GM19467 (cell line): Measurements from ENCODE around the gene SERBP1.
"Not testable (repeated sequence)": the region's sequence is repeated elsewhere in the genome, so short reads cannot be mapped to it uniquely, and the experiment has no call there.

Experiments
- ATAC-seq: cut with Tn5 transposase; IDR thresholded peaks from one replicate; pipeline ENCODE4 v1.9.1; 2021; ENCODE audit warnings: mild to moderate bottlenecking, moderate library complexity; ENCODE audit not compliant: unreplicated experiment

SERBP1 gene

GRCh38 chr1:67430358-67431155 lies at the start of gene SERBP1:
Gene SERBP1 (minus strand): TSS chr1:67430402. CDS start chr1:67430300, 102 bp downstream.
- ATAC-seq, result peak; percentile 86

GRCh38 chr1:67479146-67479891 lies 49.1 kb upstream of the SERBP1 start:
- ATAC-seq, result no peak

- no peak for ATAC-seq
Observed at GRCh38 chr1:67476906-67477305, 46.7 kb upstream of the SERBP1 start.

GRCh38 chr1:67476006-67476482 lies 45.8 kb upstream of the SERBP1 start:
- no peak for ATAC-seq

- no peak for ATAC-seq
Observed at GRCh38 chr1:67472056-67472455, 41.9 kb upstream of the SERBP1 start.

- ATAC-seq, result no peak
Observed at GRCh38 chr1:67469431-67469830, 39.2 kb upstream of the SERBP1 start.

GRCh38 chr1:67468066-67468718 lies 38.0 kb upstream of the SERBP1 start:
- no peak for ATAC-seq

GRCh38 chr1:67465375-67465774 lies 35.2 kb upstream of the SERBP1 start:
- ATAC-seq, result no peak

GRCh38 chr1:67464746-67465145 lies 34.5 kb upstream of the SERBP1 start:
- ATAC-seq, result no peak

GRCh38 chr1:67464058-67464457 lies 33.9 kb upstream of the SERBP1 start:
- no peak for ATAC-seq

GRCh38 chr1:67463298-67463955 lies 33.2 kb upstream of the SERBP1 start:
- no peak for ATAC-seq

- ATAC-seq, result no peak
Observed at GRCh38 chr1:67460676-67461500, 30.7 kb upstream of the SERBP1 start.

GRCh38 chr1:67459068-67459467 lies 28.9 kb upstream of the SERBP1 start:
- no peak for ATAC-seq

- ATAC-seq, result no peak
Observed at GRCh38 chr1:67458663-67459062, 28.5 kb upstream of the SERBP1 start.

GRCh38 chr1:67457247-67457646 lies 27.0 kb upstream of the SERBP1 start:
- ATAC-seq, result no peak

GRCh38 chr1:67451815-67452214 lies 21.6 kb upstream of the SERBP1 start:
- no peak for ATAC-seq

- ATAC-seq, result no peak
Observed at GRCh38 chr1:67451356-67451755, 21.2 kb upstream of the SERBP1 start.

GRCh38 chr1:67446893-67447292 lies 16.7 kb upstream of the SERBP1 start:
- no peak for ATAC-seq

GRCh38 chr1:67446014-67446413 lies 15.8 kb upstream of the SERBP1 start:
- ATAC-seq, result not testable (repeated sequence)

- ATAC-seq, result no peak
Observed at GRCh38 chr1:67441739-67442281, 11.6 kb upstream of the SERBP1 start.
